Measurements from ENCODE around the gene HLTF.

DNA sequence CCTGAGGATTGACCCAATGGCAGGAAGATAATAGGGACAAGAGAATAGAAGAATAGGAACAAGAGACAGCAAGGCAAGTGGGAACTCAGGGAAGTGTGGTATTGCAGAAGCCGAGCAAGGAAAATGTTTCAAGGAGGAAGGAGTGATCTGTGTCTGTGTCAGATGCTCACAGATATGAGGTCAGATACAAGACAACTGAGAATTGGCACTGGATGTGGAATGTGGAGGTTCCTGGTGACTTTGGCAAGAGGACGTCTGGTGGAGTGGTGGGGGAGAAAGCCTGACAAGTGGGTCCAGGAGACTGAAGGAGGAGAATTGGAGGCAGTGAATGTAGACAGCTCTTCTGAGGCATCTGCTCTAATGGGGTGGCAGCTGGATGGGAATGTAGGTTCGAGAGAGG lies 70.9 kb downstream of the HLTF start:
- TF ChIP-seq YY1 (IDR thresholded peaks at IDR 0.05; ENCODE audit: insufficient read depth, insufficient read length) (no peak), ZNF274 (IDR thresholded peaks at IDR 0.05; ENCODE audit: low read depth, low read length) (no peak), SUZ12 (IDR thresholded peaks at IDR 0.05; ENCODE audit: extremely low read depth, insufficient read depth, insufficient read length) (no peak)
